ENCODE data around the gene TRIM31.

Gene TRIM31

GRCh38 chr6:30157999-30158398 lies 45.1 kb upstream of the TRIM31 start:
- Histone ChIP-seq H3K4me2 (ENCODE audit: low read length) (no peak overlapping the region), H3K4me3 (ENCODE audit: low read length) (no peak overlapping the region), H3K36me3 (ENCODE audit: control insufficient read depth, insufficient read depth, low read length) (no peaks in the 10 kb centered on the region), H3K79me1 (ENCODE audit: low read length) (no peaks in the 10 kb centered on the region), H3K4ac (ENCODE audit: low read depth, low read length) (no peak overlapping the region), H4K8ac (ENCODE audit: low read depth, low read length) (no peak overlapping the region), H3K4me1 (ENCODE audit: control insufficient read depth, low read depth, low read length) (no peaks in the 10 kb centered on the region), H2BK5ac (ENCODE audit: low read length) (no peak overlapping the region), H3K79me2 (ENCODE audit: control insufficient read depth, insufficient read depth, low read length) (no peaks in the 10 kb centered on the region), H4K5ac (ENCODE audit: low read length) (no peak overlapping the region), H2BK120ac (ENCODE audit: low read depth, low read length) (no peak overlapping the region), H3K56ac (ENCODE audit: low read length) (no peak overlapping the region), H3K23ac (ENCODE audit: low read length) (no peak overlapping the region), H3K27me3 (ENCODE audit: insufficient read depth, low read length, poor library complexity) (no peaks in the 10 kb centered on the region), H3K9ac (ENCODE audit: low read length) (no peak overlapping the region), H2BK15ac (replicated peaks; ENCODE audit: low read depth) (no peak overlapping the region), H3K27ac (ENCODE audit: low read depth, low read length) (no peak overlapping the region), H3K18ac (ENCODE audit: low read length) (no peak overlapping the region), H2AK5ac (ENCODE audit: low read length) (no peak overlapping the region)
- no CpG with 5 or more reads among the region's 2 CpGs for WGBS (ENCODE audit: extremely low coverage, insufficient coverage, low lambda C conversion rate)
- DNase-seq = no peak

GRCh38 chr6:30157581-30157980 lies 44.7 kb upstream of the TRIM31 start:
- Histone ChIP-seq H3K27me3 (ENCODE audit: insufficient read depth, low read length, poor library complexity) (no peaks in the 10 kb centered on the region), H2BK120ac (ENCODE audit: low read depth, low read length) (no peak overlapping the region), H2AK5ac (ENCODE audit: low read length) (no peak overlapping the region), H3K4ac (ENCODE audit: low read depth, low read length) (no peak overlapping the region), H3K4me2 (ENCODE audit: low read length) (no peak overlapping the region), H3K23ac (ENCODE audit: low read length) (no peak overlapping the region), H4K8ac (ENCODE audit: low read depth, low read length) (no peak overlapping the region), H3K79me1 (ENCODE audit: low read length) (no peaks in the 10 kb centered on the region), H2BK15ac (replicated peaks; ENCODE audit: low read depth) (no peak overlapping the region), H3K79me2 (ENCODE audit: control insufficient read depth, insufficient read depth, low read length) (no peaks in the 10 kb centered on the region), H3K27ac (ENCODE audit: low read depth, low read length) (no peak overlapping the region), H3K4me3 (ENCODE audit: low read length) (no peak overlapping the region), H3K56ac (ENCODE audit: low read length) (no peak overlapping the region), H3K36me3 (ENCODE audit: control insufficient read depth, insufficient read depth, low read length) (no peaks in the 10 kb centered on the region), H3K18ac (ENCODE audit: low read length) (no peak overlapping the region), H3K4me1 (ENCODE audit: control insufficient read depth, low read depth, low read length) (no peaks in the 10 kb centered on the region), H4K5ac (ENCODE audit: low read length) (no peak overlapping the region), H2BK5ac (ENCODE audit: low read length) (no peak overlapping the region), H3K9ac (ENCODE audit: low read length) (no peak overlapping the region)
- no peak for DNase-seq

- H3K36me3 ChIP-seq (ENCODE audit: control insufficient read depth, insufficient read depth, low read length) = no peaks in the 10 kb centered on the region
- no peaks in the 10 kb centered on the region for H3K27me3 ChIP-seq (ENCODE audit: insufficient read depth, low read length, poor library complexity)
- no peak overlapping the region for H4K5ac ChIP-seq (ENCODE audit: low read length)
- H2AK5ac ChIP-seq (ENCODE audit: low read length) = no peak overlapping the region
- no peak for DNase-seq
- H2BK120ac ChIP-seq (ENCODE audit: low read depth, low read length) = no peak overlapping the region
- H3K23ac ChIP-seq (ENCODE audit: low read length) = no peak overlapping the region
- no peak overlapping the region for H4K8ac ChIP-seq (ENCODE audit: low read depth, low read length)
- no peak overlapping the region for H3K9ac ChIP-seq (ENCODE audit: low read length)
- H3K79me2 ChIP-seq (ENCODE audit: control insufficient read depth, insufficient read depth, low read length) = no peaks in the 10 kb centered on the region
- H3K27ac ChIP-seq (ENCODE audit: low read depth, low read length) = no peak overlapping the region
- H3K4me2 ChIP-seq (ENCODE audit: low read length) = no peak overlapping the region
- no CpG with 5 or more reads among the region's 9 CpGs for WGBS (ENCODE audit: extremely low coverage, insufficient coverage, low lambda C conversion rate)
- no peak overlapping the region for H3K18ac ChIP-seq (ENCODE audit: low read length)
- H3K4ac ChIP-seq (ENCODE audit: low read depth, low read length) = no peak overlapping the region
- no peaks in the 10 kb centered on the region for H3K4me1 ChIP-seq (ENCODE audit: control insufficient read depth, low read depth, low read length)
- H2BK15ac ChIP-seq (replicated peaks; ENCODE audit: low read depth) = no peak overlapping the region
- H3K56ac ChIP-seq (ENCODE audit: low read length) = no peak overlapping the region
- no peaks in the 10 kb centered on the region for H3K79me1 ChIP-seq (ENCODE audit: low read length)
- no peak overlapping the region for H3K4me3 ChIP-seq (ENCODE audit: low read length)
- no peak overlapping the region for H2BK5ac ChIP-seq (ENCODE audit: low read length)
Observed at GRCh38 chr6:30156774-30157173, 43.9 kb upstream of the TRIM31 start.

GRCh38 chr6:30156262-30156599 lies 43.3 kb upstream of the TRIM31 start:
- H2BK15ac ChIP-seq (replicated peaks; ENCODE audit: low read depth) = no peak overlapping the region
- no peak overlapping the region for H2BK5ac ChIP-seq (ENCODE audit: low read length)
- H3K4me2 ChIP-seq (ENCODE audit: low read length) = no peak overlapping the region
- H4K8ac ChIP-seq (ENCODE audit: low read depth, low read length) = no peak overlapping the region
- H3K36me3 ChIP-seq (ENCODE audit: control insufficient read depth, insufficient read depth, low read length) = no peaks in the 10 kb centered on the region
- no peaks in the 10 kb centered on the region for H3K4me1 ChIP-seq (ENCODE audit: control insufficient read depth, low read depth, low read length)
- H3K4ac ChIP-seq (ENCODE audit: low read depth, low read length) = no peak overlapping the region
- H2AK5ac ChIP-seq (ENCODE audit: low read length) = no peak overlapping the region
- DNase-seq = no peak
- no peak overlapping the region for H3K4me3 ChIP-seq (ENCODE audit: low read length)
- H3K23ac ChIP-seq (ENCODE audit: low read length) = no peak overlapping the region
- no peak overlapping the region for H4K5ac ChIP-seq (ENCODE audit: low read length)
- no peaks in the 10 kb centered on the region for H3K27me3 ChIP-seq (ENCODE audit: insufficient read depth, low read length, poor library complexity)
- no peaks in the 10 kb centered on the region for H3K79me2 ChIP-seq (ENCODE audit: control insufficient read depth, insufficient read depth, low read length)
- H3K56ac ChIP-seq (ENCODE audit: low read length) = no peak overlapping the region
- no peak overlapping the region for H2BK120ac ChIP-seq (ENCODE audit: low read depth, low read length)
- no peak overlapping the region for H3K27ac ChIP-seq (ENCODE audit: low read depth, low read length)
- H3K18ac ChIP-seq (ENCODE audit: low read length) = no peak overlapping the region
- WGBS (ENCODE audit: extremely low coverage, insufficient coverage, low lambda C conversion rate) = no CpG with 5 or more reads among the region's 4 CpGs
- H3K9ac ChIP-seq (ENCODE audit: low read length) = no peak overlapping the region
- H3K79me1 ChIP-seq (ENCODE audit: low read length) = no peaks in the 10 kb centered on the region

- Histone ChIP-seq H3K79me1 (ENCODE audit: low read length) (no peaks in the 10 kb centered on the region), H3K56ac (ENCODE audit: low read length) (no peak overlapping the region), H3K4ac (ENCODE audit: low read depth, low read length) (no peak overlapping the region), H3K79me2 (ENCODE audit: control insufficient read depth, insufficient read depth, low read length) (no peaks in the 10 kb centered on the region), H3K36me3 (ENCODE audit: control insufficient read depth, insufficient read depth, low read length) (no peaks in the 10 kb centered on the region), H2BK5ac (ENCODE audit: low read length) (no peak overlapping the region), H4K5ac (ENCODE audit: low read length) (no peak overlapping the region), H3K4me1 (ENCODE audit: control insufficient read depth, low read depth, low read length) (no peaks in the 10 kb centered on the region), H2BK15ac (replicated peaks; ENCODE audit: low read depth) (no peak overlapping the region), H3K23ac (ENCODE audit: low read length) (no peak overlapping the region), H3K27me3 (ENCODE audit: insufficient read depth, low read length, poor library complexity) (no peaks in the 10 kb centered on the region), H2BK120ac (ENCODE audit: low read depth, low read length) (no peak overlapping the region), H2AK5ac (ENCODE audit: low read length) (no peak overlapping the region), H4K8ac (ENCODE audit: low read depth, low read length) (no peak overlapping the region), H3K9ac (ENCODE audit: low read length) (no peak overlapping the region), H3K4me2 (ENCODE audit: low read length) (no peak overlapping the region), H3K18ac (ENCODE audit: low read length) (no peak overlapping the region), H3K27ac (ENCODE audit: low read depth, low read length) (no peak overlapping the region), H3K4me3 (ENCODE audit: low read length) (no peak overlapping the region)
- DNase-seq = no peak
- no CpG with 5 or more reads among the region's 2 CpGs for WGBS (ENCODE audit: extremely low coverage, insufficient coverage, low lambda C conversion rate)
Observed at GRCh38 chr6:30155520-30156261, 42.8 kb upstream of the TRIM31 start.

Data from mesendoderm (in vitro differentiated cells).